ENCODE results near the gene GLDN.
"Not testable (repeated sequence)": the region's sequence is repeated elsewhere in the genome, so short reads cannot be mapped to it uniquely, and the experiment has no call there.

The GLDN gene

GRCh38 chr15:51403072-51403878, 61.8 kb downstream of the GLDN start:
- TF ChIP-seq, protein P1, sequence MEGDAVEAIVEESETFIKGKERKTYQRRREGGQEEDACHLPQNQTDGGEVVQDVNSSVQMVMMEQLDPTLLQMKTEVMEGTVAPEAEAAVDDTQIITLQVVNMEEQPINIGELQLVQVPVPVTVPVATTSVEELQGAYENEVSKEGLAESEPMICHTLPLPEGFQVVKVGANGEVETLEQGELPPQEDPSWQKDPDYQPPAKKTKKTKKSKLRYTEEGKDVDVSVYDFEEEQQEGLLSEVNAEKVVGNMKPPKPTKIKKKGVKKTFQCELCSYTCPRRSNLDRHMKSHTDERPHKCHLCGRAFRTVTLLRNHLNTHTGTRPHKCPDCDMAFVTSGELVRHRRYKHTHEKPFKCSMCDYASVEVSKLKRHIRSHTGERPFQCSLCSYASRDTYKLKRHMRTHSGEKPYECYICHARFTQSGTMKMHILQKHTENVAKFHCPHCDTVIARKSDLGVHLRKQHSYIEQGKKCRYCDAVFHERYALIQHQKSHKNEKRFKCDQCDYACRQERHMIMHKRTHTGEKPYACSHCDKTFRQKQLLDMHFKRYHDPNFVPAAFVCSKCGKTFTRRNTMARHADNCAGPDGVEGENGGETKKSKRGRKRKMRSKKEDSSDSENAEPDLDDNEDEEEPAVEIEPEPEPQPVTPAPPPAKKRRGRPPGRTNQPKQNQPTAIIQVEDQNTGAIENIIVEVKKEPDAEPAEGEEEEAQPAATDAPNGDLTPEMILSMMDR (IDR thresholded peaks at IDR 0.05; ENCODE audit: insufficient read depth, low read depth, low read length, missing control alignments): peak; percentile 56
- peak; percentile 24 for DNase-seq (ENCODE audit: low read depth)

DNA sequence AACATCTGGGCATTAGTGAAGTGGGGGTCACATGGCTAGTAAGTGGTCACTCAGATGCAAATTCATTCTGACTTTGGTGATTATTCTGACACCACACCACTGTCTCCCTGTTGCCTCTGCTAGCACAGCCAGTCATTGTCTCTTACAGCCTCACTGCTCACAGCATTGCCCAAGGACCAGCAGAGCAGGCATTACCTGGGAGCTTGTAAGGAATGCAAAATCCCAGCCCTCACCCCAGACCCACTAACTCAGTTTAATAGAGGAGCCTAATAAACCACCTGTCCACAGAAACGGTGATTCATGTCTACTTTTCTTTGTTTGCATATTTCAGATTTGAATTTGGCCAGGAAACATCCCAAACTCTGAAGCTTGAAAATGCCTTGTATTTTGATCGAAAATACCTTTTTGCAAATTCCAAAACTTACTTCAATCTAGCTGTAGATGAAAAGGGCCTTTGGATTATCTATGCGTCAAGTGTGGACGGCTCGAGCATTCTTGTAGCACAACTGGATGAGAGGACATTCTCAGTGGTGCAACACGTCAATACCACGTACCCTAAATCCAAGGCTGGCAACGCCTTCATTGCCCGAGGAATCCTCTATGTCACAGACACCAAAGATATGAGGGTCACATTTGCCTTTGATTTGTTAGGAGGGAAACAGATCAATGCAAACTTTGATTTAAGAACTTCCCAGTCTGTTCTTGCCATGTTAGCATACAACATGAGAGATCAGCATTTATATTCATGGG, 62.7 kb downstream of the GLDN start:
- TF ChIP-seq, protein P1 (IDR thresholded peaks at IDR 0.05; ENCODE audit: insufficient read depth, low read depth, low read length, missing control alignments): no peak
- H3K4me3 ChIP-seq (ENCODE audit: low read depth, low read length): no peak overlapping the region
- DNase-seq (ENCODE audit: low read depth): no peak

More at GRCh38 chr15:51403072-51403878, 61.8 kb downstream of the GLDN start:
- H3K4me3 ChIP-seq (ENCODE audit: low read depth, low read length): no peak overlapping the region

- no peak for DNase-seq (ENCODE audit: low read depth)
- TF ChIP-seq, protein P1 (IDR thresholded peaks at IDR 0.05; ENCODE audit: insufficient read depth, low read depth, low read length, missing control alignments): no peak
- H3K4me3 ChIP-seq (ENCODE audit: low read depth, low read length): no peak overlapping the region
Measured at GRCh38 chr15:51405693-51406523, 64.5 kb downstream of the GLDN start.

- H3K4me3 ChIP-seq (ENCODE audit: low read depth, low read length): no peak overlapping the region
- DNase-seq (ENCODE audit: low read depth): no peak
- TF ChIP-seq, protein P1 (IDR thresholded peaks at IDR 0.05; ENCODE audit: insufficient read depth, low read depth, low read length, missing control alignments): no peak
Measured at GRCh38 chr15:51414256-51414860, 72.9 kb downstream of the GLDN start.

DNA sequence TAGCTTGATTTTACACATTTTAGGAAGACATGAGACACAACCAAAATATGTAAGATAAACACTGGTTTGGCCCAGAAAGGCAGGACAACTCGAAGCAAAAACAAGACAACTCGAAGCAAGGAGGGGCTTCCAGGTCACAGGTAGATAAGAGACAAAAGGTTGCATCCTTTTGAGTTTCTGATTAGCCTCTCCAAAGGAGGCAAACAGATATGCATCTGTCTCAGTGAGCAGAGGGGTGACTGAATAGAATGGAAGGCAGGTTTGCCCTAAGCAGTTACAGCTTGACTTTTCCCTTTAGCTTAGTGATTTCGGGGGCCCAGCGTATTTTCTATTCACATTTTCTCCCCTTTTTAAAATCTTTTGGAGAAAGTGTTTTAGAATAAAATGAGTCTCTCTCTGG, 74.7 kb downstream of the GLDN start:
- H3K4me3 ChIP-seq (ENCODE audit: low read depth, low read length): no peak overlapping the region
- TF ChIP-seq, protein P1 (IDR thresholded peaks at IDR 0.05; ENCODE audit: insufficient read depth, low read depth, low read length, missing control alignments): no peak
- DNase-seq (ENCODE audit: low read depth): no peak

DNA sequence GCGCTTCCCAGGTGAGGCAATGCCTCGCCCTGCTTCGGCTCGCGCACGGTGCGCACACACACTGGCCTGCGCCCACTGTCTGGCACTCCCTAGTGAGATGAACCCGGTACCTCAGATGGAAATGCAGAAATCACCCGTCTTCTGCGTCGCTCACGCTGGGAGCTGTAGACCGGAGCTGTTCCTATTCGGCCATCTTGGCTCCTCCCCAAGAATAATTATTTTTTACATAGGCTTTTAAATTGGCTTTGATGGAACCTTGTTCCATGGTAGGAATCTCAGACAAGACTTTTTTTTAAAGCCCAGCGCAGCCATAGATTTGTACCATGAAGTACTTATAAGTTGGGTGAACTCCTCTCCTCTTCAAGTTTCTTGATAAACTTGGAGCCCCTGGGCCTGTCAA, 81.6 kb downstream of the GLDN start:
- not testable (repeated sequence) for H3K4me3 ChIP-seq (ENCODE audit: low read depth, low read length); DNase-seq (ENCODE audit: low read depth)

Measured in GM12865 (cell line).